ENCODE measurements around the gene EMX1. TPM values are rescaled to one million over a fixed set of nuclear protein-coding genes. Genes with fewer than 3 reads are reported as not detected.

Gene EMX1
- total RNA-seq, 1 experiment from 2014 or later, result not detected

DNA sequence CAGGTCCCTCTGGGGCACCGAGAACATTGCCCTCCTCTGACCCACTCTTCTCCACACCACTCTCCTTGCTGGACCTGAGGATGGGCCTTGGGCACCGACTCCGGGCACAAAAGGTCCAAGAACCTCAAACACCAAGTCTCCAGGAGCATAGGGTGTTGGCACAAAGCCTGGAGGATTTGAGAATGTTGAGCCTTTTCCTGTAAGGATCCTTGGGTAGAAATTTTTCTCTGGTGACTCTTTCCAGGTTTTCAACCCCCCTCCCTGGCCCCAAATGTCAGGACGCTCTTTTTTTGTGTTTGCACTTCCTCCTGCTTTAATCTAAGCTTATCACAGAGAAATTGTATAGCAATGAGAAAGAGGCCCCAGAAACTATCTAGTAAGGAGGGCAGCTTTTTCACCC is 20.9 kb upstream of the EMX1 start:
- Histone ChIP-seq H3K4me2 (ENCODE audit: low read length) (peak overlapping the region; percentile 79; the same call in 1 of the 2 replicates), H3K79me2 (ENCODE audit: low read length) (no peaks in the 10 kb centered on the region), H3K27ac (ENCODE audit: low read length) (no peak overlapping the region), H3F3A (ENCODE audit: low read length, unreplicated experiment) (no peaks in the 10 kb centered on the region), H3K36me3 (ENCODE audit: low read depth, low read length) (no peaks in the 10 kb centered on the region), H4K20me1 (ENCODE audit: low read length) (no peaks in the 10 kb centered on the region), H3K9me2 (replicated peaks; ENCODE audit: low read length) (no peaks in the 10 kb centered on the region), H3K4me1 (ENCODE audit: insufficient read depth, low read length) (peaks cover 13% of the 10 kb centered on the region), H3K9ac (ENCODE audit: low read length) (no peak overlapping the region), H3K9me3 (ENCODE audit: low read length) (no peaks in the 10 kb centered on the region), H2AFZ (ENCODE audit: low read length) (no peak overlapping the region), H3K4me3 (ENCODE audit: low read length) (no peak overlapping the region), H3K27me3 (ENCODE audit: low read length) (peaks cover 4% of the 10 kb centered on the region; the same call in 1 of the 2 replicates)
- ChIA-PET POLR2A (ENCODE audit: unreplicated experiment) (no interaction called here), CTCF (interaction anchor here (1.7 kb wide), 1 partner anchor 281 kb away, joined by 7 read pairs; no protein-coding TSS in a partner anchor)
- no peak for DNase-seq
- TF ChIP-seq EZH2 (IDR thresholded peaks at IDR 0.05; ENCODE audit: low read length, unreplicated experiment) (no peak), EZH2phosphoT487 (IDR thresholded peaks at IDR 0.05; ENCODE audit: borderline replicate concordance, low read length) (no peak)
- TF ChIP-seq, protein P1, sequence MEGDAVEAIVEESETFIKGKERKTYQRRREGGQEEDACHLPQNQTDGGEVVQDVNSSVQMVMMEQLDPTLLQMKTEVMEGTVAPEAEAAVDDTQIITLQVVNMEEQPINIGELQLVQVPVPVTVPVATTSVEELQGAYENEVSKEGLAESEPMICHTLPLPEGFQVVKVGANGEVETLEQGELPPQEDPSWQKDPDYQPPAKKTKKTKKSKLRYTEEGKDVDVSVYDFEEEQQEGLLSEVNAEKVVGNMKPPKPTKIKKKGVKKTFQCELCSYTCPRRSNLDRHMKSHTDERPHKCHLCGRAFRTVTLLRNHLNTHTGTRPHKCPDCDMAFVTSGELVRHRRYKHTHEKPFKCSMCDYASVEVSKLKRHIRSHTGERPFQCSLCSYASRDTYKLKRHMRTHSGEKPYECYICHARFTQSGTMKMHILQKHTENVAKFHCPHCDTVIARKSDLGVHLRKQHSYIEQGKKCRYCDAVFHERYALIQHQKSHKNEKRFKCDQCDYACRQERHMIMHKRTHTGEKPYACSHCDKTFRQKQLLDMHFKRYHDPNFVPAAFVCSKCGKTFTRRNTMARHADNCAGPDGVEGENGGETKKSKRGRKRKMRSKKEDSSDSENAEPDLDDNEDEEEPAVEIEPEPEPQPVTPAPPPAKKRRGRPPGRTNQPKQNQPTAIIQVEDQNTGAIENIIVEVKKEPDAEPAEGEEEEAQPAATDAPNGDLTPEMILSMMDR (conservative IDR thresholded peaks at IDR 0.05; ENCODE audit: low read depth, low read length), result no peak
- BruUV-seq (replicated peaks), result no TSS peak
- no peak for ATAC-seq
- intact Hi-C loops (cut with micrococcal nuclease), result no loop called here

DNA sequence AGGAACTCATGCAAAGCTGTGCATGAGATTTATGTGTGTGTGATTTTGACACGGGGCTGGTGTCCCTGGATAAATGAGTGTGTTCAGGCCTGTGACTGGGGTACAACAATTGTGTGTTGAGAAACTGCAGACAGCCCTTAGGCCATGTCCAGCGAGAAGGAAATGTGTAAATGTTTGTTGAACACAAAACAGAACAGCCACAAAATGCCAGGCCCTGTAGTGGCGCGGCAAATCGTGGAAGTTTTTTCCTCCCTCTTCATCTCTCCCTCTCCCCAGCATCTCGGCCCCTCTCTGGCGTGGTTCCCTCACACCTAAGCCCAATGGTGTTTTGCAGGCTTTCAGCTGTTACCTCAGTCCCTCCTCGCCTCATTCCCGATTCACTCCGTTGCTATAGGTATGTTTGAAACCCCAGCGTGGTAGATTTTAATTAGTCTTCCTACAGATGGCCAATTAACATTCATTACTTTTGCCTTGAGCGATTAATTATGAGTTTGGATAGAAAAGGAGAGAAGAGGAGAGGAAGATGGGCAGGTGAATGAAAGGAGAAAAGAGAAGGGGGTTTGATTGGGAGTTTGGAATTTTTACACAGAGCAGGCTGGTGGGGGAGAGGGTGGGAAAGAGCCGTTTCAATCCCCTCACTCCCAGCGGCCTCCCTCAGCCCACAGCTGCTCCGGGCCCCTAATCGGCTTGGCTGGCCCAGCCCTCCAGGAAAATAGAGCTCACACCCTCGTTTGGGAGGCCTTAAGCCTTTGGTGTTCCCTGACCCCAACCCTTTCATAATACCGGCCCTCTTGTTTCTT is 19.3 kb upstream of the EMX1 start:
- TF ChIP-seq, protein P1 (conservative IDR thresholded peaks at IDR 0.05; ENCODE audit: low read depth, low read length), result no peak
- TF ChIP-seq EZH2phosphoT487 (IDR thresholded peaks at IDR 0.05; ENCODE audit: borderline replicate concordance, low read length) (no peak), EZH2 (IDR thresholded peaks at IDR 0.05; ENCODE audit: low read length, unreplicated experiment) (no peak)
- Histone ChIP-seq H4K20me1 (ENCODE audit: low read length) (no peaks in the 10 kb centered on the region), H3K79me2 (ENCODE audit: low read length) (no peaks in the 10 kb centered on the region), H2AFZ (ENCODE audit: low read length) (no peak overlapping the region), H3K4me3 (ENCODE audit: low read length) (no peak overlapping the region), H3K4me1 (ENCODE audit: insufficient read depth, low read length) (peaks cover 13% of the 10 kb centered on the region), H3K36me3 (ENCODE audit: low read depth, low read length) (no peaks in the 10 kb centered on the region), H3K9ac (ENCODE audit: low read length) (no peak overlapping the region), H3K27me3 (ENCODE audit: low read length) (peaks cover 17% of the 10 kb centered on the region), H3F3A (ENCODE audit: low read length, unreplicated experiment) (no peaks in the 10 kb centered on the region), H3K4me2 (ENCODE audit: low read length) (no peak overlapping the region), H3K27ac (ENCODE audit: low read length) (no peak overlapping the region), H3K9me2 (replicated peaks; ENCODE audit: low read length) (no peaks in the 10 kb centered on the region), H3K9me3 (ENCODE audit: low read length) (no peaks in the 10 kb centered on the region)
- ATAC-seq (no peak), DNase-seq (no peak)
- POLR2A ChIA-PET (ENCODE audit: unreplicated experiment), result no interaction called here
- no TSS peak for BruUV-seq (replicated peaks)
- intact Hi-C loops (cut with micrococcal nuclease), result no loop called here
- CTCF ChIA-PET, result no interaction called here

DNA sequence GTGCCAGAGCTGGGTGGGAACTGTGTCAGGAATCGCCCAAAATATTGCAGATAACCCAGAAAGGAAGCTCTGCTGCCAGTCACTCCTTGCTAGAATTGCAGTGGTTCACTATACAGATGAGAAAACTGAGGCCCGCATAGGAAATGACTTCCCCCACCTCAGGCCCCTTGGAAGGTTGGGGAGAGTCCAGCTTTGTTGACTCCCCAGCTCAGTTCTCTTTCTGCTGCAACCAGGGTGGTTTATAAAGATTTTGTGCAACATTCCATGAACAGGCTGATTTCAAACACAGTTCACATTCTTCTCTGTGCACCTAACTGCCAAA is 18.8 kb upstream of the EMX1 start:
- ChIA-PET CTCF (no interaction called here), POLR2A (ENCODE audit: unreplicated experiment) (no interaction called here)
- no peak overlapping the region for H3K27ac ChIP-seq (ENCODE audit: low read length)
- H3F3A ChIP-seq (ENCODE audit: low read length, unreplicated experiment), result no peaks in the 10 kb centered on the region
- peaks cover 23% of the 10 kb centered on the region for H3K27me3 ChIP-seq (ENCODE audit: low read length)
- no peak for DNase-seq
- H3K79me2 ChIP-seq (ENCODE audit: low read length), result no peaks in the 10 kb centered on the region
- ATAC-seq, result no peak
- H3K9me2 ChIP-seq (replicated peaks; ENCODE audit: low read length), result no peaks in the 10 kb centered on the region
- TF ChIP-seq EZH2phosphoT487 (IDR thresholded peaks at IDR 0.05; ENCODE audit: borderline replicate concordance, low read length) (no peak), EZH2 (IDR thresholded peaks at IDR 0.05; ENCODE audit: low read length, unreplicated experiment) (no peak)
- TF ChIP-seq, protein P1 (conservative IDR thresholded peaks at IDR 0.05; ENCODE audit: low read depth, low read length), result no peak
- H3K4me1 ChIP-seq (ENCODE audit: insufficient read depth, low read length), result peaks cover 13% of the 10 kb centered on the region
- H2AFZ ChIP-seq (ENCODE audit: low read length), result no peak overlapping the region
- no peak overlapping the region for H3K9ac ChIP-seq (ENCODE audit: low read length)
- H4K20me1 ChIP-seq (ENCODE audit: low read length), result no peaks in the 10 kb centered on the region
- no peak overlapping the region for H3K4me3 ChIP-seq (ENCODE audit: low read length)
- no peak overlapping the region for H3K4me2 ChIP-seq (ENCODE audit: low read length)
- no peaks in the 10 kb centered on the region for H3K9me3 ChIP-seq (ENCODE audit: low read length)
- no peaks in the 10 kb centered on the region for H3K36me3 ChIP-seq (ENCODE audit: low read depth, low read length)
- BruUV-seq (replicated peaks), result no TSS peak
- intact Hi-C loops (cut with micrococcal nuclease), result no loop called here
